Cardiac fibroblast (primary cell): ENCODE results near the gene NDUFAF4.
A peak's percentile ranks its signal among the peaks of the same experiment; 100 is the strongest.

ENCODE experiments used
- DNase-seq, 2 donors: peaks; one replicate each; pipeline versions ENCODE4 v3.0.0 to v3.0.0-alpha.2; 2010; ENCODE audit warnings: low read depth in 2 of 2
- H3K4me3 ChIP-seq, 2 donors: replicated peaks in 1 of 2; 1 replicate in 1 of 2; 2 replicates in 1 of 2; pipeline ENCODE4 v1.5.1; 2011; ENCODE audit warnings: low read depth in 2 of 2, low read length in 2 of 2, mild to moderate bottlenecking in 2 of 2, moderate library complexity in 1 of 2
- TF ChIP-seq, protein P1 (sequence below): IDR thresholded peaks from one replicate; pipeline ENCODE4 v1.5.1; 2011; ENCODE audit warnings: low read depth, mild to moderate bottlenecking, low read length, inconsistent platforms

The NDUFAF4 gene

DNA sequence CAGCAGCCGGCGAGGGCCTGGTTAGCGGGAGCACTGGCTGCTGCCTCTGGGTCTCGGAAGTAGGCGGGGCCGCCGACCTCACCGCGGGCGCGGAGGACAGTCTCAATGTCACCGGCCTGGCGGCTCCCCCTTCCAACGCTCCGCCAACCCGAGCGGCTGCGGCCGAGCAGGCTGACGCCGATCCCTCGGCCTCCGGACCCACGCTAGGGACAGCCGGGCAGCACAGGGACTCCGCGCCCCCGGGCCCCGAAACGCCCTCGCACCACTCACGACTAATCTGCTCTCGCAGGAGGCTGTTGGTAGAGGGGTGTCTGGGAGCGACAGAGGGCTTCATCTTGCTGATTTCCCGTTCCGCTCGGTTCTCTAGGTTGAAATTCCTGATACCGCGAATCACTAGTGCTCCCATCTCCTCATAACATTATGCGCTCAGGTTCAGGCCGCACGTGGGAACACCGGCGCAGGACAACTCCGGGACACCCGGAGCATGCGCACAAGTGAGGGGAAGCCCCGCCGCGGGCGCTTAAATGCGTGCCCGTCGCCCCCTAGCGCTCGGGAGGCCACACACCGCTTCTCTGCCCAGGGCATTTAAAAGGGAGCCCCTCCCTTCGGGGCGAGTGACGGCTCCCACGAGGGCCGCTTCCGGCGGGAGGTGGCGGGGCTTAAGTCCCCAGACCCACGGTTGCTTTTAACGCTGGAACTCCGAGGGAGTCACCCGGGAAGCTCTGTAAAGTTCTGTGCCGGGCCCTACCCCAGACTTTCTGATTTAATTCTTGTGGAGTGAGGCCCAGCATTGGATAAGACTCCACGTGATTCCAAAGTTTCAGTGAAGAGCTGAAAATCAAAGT lies at the start of gene NDUFAF4:
TSS of gene NDUFAF4 (minus strand) at position 496 of the 845 bp plus-strand sequence. CDS start at position 406, 90 bp downstream.
- TF ChIP-seq, protein P1, sequence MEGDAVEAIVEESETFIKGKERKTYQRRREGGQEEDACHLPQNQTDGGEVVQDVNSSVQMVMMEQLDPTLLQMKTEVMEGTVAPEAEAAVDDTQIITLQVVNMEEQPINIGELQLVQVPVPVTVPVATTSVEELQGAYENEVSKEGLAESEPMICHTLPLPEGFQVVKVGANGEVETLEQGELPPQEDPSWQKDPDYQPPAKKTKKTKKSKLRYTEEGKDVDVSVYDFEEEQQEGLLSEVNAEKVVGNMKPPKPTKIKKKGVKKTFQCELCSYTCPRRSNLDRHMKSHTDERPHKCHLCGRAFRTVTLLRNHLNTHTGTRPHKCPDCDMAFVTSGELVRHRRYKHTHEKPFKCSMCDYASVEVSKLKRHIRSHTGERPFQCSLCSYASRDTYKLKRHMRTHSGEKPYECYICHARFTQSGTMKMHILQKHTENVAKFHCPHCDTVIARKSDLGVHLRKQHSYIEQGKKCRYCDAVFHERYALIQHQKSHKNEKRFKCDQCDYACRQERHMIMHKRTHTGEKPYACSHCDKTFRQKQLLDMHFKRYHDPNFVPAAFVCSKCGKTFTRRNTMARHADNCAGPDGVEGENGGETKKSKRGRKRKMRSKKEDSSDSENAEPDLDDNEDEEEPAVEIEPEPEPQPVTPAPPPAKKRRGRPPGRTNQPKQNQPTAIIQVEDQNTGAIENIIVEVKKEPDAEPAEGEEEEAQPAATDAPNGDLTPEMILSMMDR: peak; percentile 95
- peak within 1 kb of the TSS; percentile 78 to 83 for H3K4me3 ChIP-seq
- DNase-seq: peak; percentile 96

DNA sequence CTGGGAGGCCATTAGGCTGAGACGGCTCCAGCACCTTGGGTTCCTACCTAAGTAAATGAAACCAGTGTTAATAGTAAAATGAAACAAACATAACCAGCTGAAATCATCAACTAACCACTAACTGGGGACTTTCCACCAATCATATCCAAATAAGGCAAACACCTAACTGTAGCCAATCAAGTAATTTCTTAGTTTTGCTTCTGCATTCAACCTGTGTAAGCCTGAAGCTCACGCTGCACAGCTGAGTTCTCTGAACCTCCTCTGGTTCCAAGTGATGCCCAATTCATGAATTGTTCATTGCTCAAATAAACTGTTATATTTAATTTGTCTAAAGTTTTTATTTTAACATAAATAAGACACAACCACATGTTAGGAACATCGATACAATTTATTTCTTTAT lies 49.4 kb upstream of the NDUFAF4 start:
- DNase-seq: no peak
- TF ChIP-seq, protein P1: no peak
- no peak overlapping the region for H3K4me3 ChIP-seq

DNA sequence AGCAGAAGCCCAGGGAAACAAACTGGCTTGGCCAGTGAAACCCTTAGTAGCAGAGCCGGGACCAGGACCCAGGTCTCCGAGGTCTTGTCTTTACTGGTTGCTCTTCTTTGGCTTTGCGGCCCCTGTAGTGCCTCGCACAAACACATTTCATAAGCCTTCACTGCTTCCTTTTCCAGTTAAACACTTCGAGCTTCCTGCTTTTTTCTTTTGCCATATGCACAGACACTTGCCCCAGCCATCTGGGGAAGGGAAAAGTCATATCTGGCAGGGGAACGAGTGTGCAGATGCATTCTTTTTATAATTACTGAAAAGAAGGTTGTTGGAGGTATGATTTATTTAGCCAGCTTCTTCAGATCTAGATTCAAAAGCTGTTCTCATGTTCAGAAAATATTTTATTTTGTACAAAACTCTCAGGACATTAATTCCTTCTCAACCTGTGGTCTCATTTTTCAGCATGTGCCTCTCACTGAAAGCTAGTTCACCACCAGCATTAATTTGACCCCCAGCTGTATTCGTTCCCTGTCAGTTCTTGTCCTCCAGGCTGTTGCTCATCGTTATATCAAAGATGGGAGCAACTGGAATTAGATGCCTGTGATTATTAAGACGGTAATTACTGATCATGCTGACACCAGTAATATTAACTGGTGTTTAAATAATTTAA lies 46.0 kb upstream of the NDUFAF4 start:
- TF ChIP-seq, protein P1: no peak
- no peak for DNase-seq
- no peak overlapping the region for H3K4me3 ChIP-seq

DNA sequence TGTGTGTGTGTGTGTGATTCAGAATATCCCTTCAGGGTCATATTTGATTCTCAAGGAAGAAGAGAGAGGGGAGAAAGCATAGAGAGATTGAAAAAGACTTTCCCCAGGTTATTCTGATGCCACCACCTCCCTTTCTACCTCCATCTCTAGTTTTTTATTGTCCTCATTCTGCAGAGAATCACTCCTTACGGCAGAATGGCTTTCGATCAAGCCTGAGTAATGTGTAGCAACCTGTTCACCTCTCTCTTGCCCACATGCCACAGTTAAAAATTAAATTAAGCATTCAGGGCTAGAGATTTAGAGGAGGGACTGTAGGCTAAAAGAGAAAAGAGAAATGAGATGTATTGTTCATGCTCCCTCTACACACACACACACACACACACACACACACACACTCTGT lies 45.0 kb upstream of the NDUFAF4 start:
- H3K4me3 ChIP-seq: no peak overlapping the region
- DNase-seq: no peak
- TF ChIP-seq, protein P1: no peak

DNA sequence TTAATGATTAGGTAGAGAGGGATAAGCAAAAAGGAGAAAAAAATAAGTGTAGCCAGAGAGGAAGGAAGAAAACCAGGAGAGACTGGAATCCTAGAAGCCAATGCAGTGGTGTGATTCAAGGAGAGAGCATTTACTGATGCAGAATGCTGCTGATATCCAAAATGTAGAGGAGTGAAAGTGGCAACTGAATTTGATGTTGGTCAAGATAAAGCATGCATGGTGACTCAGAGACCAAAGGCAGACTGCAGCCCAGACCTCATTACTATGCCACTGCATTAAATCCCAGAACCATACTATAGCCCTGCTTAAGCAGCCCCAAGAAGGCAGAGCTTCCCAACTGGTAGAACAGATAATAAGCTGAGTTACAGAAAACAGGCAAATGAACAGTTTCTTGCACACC lies 42.6 kb upstream of the NDUFAF4 start:
- no peak for DNase-seq
- TF ChIP-seq, protein P1: no peak
- no peak overlapping the region for H3K4me3 ChIP-seq

DNA sequence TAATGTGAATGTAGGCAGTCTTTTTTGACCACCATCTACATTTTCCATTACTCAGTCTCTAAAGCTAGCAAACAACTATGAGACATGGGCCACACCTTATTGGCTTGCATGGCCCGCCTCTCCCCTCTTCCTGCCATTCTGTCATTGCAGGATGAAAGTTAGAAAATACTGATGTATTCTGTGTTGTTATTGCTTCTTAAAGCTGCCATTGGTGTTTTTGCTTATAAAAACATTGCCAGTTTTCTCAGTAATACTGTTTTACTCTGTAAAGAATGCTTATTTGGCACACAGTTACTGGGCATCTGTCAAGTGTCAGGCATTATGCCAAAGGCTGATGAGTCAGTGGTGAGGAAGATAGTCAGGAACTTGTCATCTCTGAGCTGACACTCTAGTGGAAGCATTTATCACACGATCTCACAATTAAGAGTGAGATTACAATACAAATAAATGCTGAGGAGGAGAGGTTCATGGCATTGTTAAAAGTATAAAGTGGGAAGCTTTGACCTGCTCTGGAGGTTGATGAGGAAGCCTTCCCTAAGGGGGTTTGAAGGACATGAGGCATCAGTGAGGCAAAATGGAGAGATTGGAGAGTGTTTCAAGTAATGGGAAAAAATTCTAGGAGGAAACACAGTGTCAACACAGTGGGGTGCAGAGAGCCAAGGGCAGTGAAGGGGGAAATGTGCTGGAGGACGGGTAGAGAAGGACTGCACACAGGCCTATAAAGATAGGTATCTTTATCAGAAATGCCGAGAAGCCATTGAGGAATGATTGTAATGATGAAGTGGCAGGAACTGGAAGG lies 41.5 kb upstream of the NDUFAF4 start:
- DNase-seq: peak; percentile 55 to 62
- TF ChIP-seq, protein P1: no peak
- no peak overlapping the region for H3K4me3 ChIP-seq
